GM10248 (cell line): Measurements from ENCODE around the gene VSTM1.

ENCODE experiments used
- CTCF ChIA-PET: fragments of 300-600 bp; sonication (Branson Sonifier 250); formaldehyde crosslinking; extraction: SDS; loops from one replicate; lab custom pipeline; 2021; ENCODE audit warnings: antibody characterized with exemption; lab: Yijun Ruan, JAX
- POLR2A ChIA-PET: fragments of 350-650 bp; sonication (Branson Sonifier 250); formaldehyde crosslinking; extraction: SDS; loops from one replicate; lab custom pipeline; 2020; ENCODE audit warnings: antibody characterized with exemption; lab: Yijun Ruan, JAX
- DNase-seq: peaks from one replicate; pipeline ENCODE4 v3.0.0; 2012; ENCODE audit errors: extremely low spot score
- TF ChIP-seq, protein P1 (sequence below): IDR thresholded peaks from 2 replicates; pipeline ENCODE4 v1.5.1; 2012; ENCODE audit warnings: mild to moderate bottlenecking, low read depth; ENCODE audit errors: extremely low read depth, missing control alignments, control extremely low read depth

VSTM1 gene

DNA sequence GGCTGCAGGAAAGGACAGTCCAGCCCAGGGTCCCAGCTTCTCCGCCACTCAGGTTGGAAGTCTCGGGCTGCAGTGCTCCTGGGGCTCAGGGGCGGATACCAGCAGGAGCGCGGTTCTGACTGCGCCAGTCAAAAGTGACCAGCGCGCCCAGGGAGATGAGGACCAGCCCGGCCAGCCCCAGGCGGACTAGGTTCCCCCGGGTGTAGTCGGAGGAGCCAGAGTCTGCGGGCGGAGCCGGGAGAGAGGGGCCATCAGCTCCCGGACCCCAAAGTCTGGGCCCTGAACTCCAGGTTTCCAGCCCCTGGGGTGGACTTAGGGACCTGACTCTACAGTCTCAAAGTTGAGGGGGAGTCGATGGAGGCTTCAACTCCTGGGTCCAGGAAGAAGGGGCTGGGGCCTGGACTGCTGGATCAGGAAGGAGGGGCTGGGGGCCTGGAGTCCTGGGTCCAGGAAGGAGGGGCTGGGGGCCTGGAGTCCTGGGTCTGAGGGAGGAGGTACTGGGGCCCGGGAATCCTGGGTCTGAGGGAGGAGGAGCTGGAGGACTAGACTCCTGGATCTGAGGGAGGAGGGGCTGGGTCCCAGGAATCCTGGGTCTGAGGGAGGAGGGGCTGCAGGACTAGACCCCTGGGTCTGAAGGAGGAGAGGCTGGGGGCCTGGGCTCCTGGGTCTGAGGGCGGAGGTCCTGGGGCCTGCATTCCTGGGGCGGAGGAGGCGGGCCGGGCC, 31.6 kb upstream of the VSTM1 start:
- TF ChIP-seq, protein P1, sequence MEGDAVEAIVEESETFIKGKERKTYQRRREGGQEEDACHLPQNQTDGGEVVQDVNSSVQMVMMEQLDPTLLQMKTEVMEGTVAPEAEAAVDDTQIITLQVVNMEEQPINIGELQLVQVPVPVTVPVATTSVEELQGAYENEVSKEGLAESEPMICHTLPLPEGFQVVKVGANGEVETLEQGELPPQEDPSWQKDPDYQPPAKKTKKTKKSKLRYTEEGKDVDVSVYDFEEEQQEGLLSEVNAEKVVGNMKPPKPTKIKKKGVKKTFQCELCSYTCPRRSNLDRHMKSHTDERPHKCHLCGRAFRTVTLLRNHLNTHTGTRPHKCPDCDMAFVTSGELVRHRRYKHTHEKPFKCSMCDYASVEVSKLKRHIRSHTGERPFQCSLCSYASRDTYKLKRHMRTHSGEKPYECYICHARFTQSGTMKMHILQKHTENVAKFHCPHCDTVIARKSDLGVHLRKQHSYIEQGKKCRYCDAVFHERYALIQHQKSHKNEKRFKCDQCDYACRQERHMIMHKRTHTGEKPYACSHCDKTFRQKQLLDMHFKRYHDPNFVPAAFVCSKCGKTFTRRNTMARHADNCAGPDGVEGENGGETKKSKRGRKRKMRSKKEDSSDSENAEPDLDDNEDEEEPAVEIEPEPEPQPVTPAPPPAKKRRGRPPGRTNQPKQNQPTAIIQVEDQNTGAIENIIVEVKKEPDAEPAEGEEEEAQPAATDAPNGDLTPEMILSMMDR, result no peak
- CTCF ChIA-PET, result interaction anchor here (2.1 kb wide), 1 partner anchor 71 kb away, joined by 6 read pairs; no protein-coding TSS in a partner anchor
- DNase-seq, result no peak
- POLR2A ChIA-PET, result no interaction called here

DNA sequence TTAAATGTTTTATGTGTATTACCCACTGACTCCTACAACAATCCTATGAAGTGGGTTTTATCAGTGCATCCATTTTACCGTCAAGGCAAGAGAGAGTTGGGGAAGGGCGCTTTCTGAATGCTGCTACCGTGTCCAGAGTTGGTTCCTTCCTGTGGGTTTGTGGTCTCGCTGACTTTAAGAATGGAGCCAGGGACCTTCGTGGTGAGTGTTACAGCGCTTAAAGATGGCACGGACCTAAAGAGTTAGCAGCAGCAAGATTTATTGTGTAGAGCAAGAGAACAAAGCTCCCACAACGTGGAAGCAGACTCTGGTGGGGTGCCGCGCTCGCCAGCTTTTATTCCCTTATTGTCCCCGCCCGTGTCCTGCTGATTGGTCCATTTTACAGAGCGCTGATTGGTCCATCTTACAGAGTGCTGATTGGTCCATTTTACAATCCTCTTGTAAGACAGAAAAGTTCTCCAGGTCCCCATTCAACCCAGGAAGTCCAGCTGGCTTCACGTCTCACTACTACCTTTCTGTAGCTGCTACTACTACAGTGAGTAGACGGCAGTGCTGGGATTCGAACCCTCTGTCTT, 30.8 kb upstream of the VSTM1 start:
- ChIA-PET POLR2A (no interaction called here), CTCF (interaction anchor here (2.1 kb wide), 1 partner anchor 71 kb away, joined by 6 read pairs; no protein-coding TSS in a partner anchor)
- TF ChIP-seq, protein P1, result no peak
- DNase-seq, result no peak

DNA sequence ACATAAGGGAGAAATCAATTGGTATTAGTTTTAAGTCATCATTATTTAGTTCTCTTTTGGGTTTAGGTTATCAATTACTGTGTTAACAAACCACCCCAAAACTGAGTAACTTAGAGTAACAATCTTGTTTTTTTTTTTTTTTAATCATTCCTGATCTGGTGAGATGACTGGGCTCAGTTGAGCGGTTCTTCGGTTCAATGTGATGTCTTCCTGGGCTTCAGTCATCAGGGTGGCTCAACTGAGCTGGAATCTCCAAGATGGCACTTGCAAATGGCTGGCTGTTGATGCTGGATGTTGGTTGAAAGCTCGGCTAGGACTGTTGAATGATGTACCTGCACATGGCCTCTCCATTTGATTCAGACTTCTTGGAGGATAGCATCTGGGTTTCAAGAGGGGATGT, 20.7 kb upstream of the VSTM1 start:
- DNase-seq, result no peak
- POLR2A ChIA-PET, result no interaction called here
- TF ChIP-seq, protein P1, result no peak
- CTCF ChIA-PET, result interaction anchor here (1.3 kb wide), 1 partner anchor 54 kb away, joined by 4 read pairs; no protein-coding TSS in a partner anchor

DNA sequence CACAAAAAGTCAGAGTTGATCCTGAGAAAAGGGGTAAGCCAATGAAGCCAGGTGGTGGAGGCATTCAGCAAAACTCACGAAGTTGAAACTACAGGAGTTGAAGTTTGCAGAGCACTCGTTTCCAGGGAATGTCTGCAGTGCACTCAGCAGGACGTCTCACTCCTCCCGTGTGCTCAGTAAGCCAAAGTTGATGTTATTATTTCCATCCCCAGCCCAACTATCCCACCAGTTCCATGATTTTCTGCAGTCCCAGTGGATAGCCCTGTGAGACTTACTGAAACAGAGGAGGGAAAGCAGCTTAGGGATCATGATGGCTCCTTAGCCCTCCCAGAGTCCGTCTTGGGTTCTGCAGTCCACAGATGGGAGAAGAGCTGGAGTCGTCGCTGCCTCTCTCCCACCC, 17.3 kb upstream of the VSTM1 start, which contains the start of gene TARM1:
TSS of gene TARM1 (minus strand) at position 334 of the 400 bp plus-strand sequence. CDS start at position 309, 25 bp downstream.
- ChIA-PET CTCF (no interaction called here), POLR2A (no interaction called here)
- no peak for DNase-seq
- TF ChIP-seq, protein P1, result no peak

DNA sequence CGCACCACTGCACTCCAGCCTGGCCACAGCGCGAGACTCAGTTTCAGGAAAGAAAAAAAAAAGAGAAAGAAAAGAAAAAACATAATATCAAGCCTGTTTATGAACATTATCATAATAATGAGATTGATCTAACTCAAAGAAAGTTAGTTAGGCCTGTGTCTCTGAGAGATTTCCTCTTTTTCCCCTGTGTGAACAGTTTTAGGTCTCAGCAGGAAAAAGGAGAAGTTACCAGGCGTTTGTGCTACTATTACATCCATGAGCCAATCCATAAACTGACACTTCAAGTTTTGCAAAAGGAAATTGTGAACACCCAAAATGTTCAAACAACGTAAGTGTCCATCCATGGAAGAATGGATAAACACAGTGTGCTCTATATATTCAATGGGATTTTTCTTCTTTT, 13.6 kb upstream of the VSTM1 start:
- ChIA-PET CTCF (no interaction called here), POLR2A (interaction anchor here (0.9 kb wide), 1 partner anchor 25 kb away, joined by 3 read pairs; no protein-coding TSS in a partner anchor)
- TF ChIP-seq, protein P1, result no peak
- no peak for DNase-seq

DNA sequence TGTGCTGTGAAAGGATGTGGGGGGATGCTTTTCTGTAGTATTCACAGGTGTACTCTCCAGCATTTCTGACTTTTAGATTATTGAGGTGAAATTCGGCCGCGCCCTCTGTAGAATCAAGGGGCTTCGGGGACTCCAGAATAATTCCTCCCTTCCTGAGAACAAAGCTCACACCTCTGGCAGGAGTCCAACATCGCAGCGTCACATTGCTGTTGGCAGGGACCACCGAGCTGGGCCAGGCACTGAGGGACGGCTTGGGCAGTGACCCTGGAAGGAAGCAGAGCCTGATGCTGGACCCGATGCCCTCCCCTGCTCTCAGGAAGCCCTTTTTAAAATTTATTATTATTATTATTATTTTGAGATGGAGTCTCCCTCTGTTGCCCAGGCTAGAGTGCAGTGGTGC, 11.2 kb upstream of the VSTM1 start:
- ChIA-PET POLR2A (no interaction called here), CTCF (no interaction called here)
- TF ChIP-seq, protein P1, result no peak
- no peak for DNase-seq
